HEK293 (cell line): ENCODE measurements around the gene ADAMTSL3.

Experiments
- CTCF ChIA-PET: fragments of 350-600 bp; formaldehyde crosslinking; extraction: SDS; loops from one replicate; lab custom pipeline; 2021; ENCODE audit warnings: antibody characterized with exemption; lab: Yijun Ruan, JAX
- POLR2A ChIA-PET: fragments of 300-600 bp; formaldehyde crosslinking; extraction: SDS; loops from one replicate; lab custom pipeline; 2020; ENCODE audit warnings: antibody characterized with exemption, inconsistent platforms; lab: Yijun Ruan, JAX
- H3K27ac ChIP-seq: fragments of 200-500 bp; sonication (Bioruptor generic); 2 replicates; pipeline ENCODE4 v1.5.1; 2014; ENCODE audit warnings: low read depth, low read length, control low read depth, inconsistent platforms; ENCODE audit errors: extremely low read depth
- H3K36me3 ChIP-seq, 2 experiments: fragments of 200-500 bp in 1 of 2; sonication (Bioruptor generic) in 1 of 2; 1 replicate in 1 of 2; 2 replicates in 1 of 2; pipeline ENCODE4 v1.5.1; 2014 to 2017; ENCODE audit warnings: inconsistent platforms in 2 of 2, low read length in 2 of 2; ENCODE audit not compliant: control insufficient read depth in 2 of 2, insufficient read depth in 1 of 2
- H3K4me1 ChIP-seq: fragments of 200-500 bp; sonication (Bioruptor generic); 2 replicates; pipeline ENCODE4 v1.5.1; 2014; ENCODE audit warnings: mild to moderate bottlenecking, low read length, inconsistent platforms; ENCODE audit not compliant: control insufficient read depth, insufficient read depth
- H3K4me3 ChIP-seq: 2 replicates; pipeline ENCODE4 v1.5.1; 2011; ENCODE audit warnings: low read depth, mild to moderate bottlenecking, control low read depth, low read length, moderate library complexity
- H3K9me3 ChIP-seq: fragments of 200-500 bp; sonication (Bioruptor generic); 2 replicates; pipeline ENCODE4 v1.5.1; 2014; ENCODE audit warnings: low read depth, low read length, inconsistent platforms; ENCODE audit not compliant: control insufficient read depth, insufficient read depth
- BCL6B ChIP-seq: fragments of 450-650 bp; formaldehyde crosslinking; IDR thresholded peaks from 2 replicates; pipeline ENCODE4 v1.5.1; 2017; ENCODE audit warnings: missing biosample characterization, missing genetic modification characterization
- CTCF ChIP-seq: fragments of 450-650 bp; formaldehyde crosslinking; IDR thresholded peaks from 2 replicates; pipeline ENCODE4 v1.5.1; 2016; ENCODE audit warnings: missing biosample characterization, missing genetic modification characterization
- GLI4 ChIP-seq: fragments of 450-650 bp; formaldehyde crosslinking; IDR thresholded peaks from 2 replicates; pipeline ENCODE4 v1.5.1; 2016; ENCODE audit warnings: missing biosample characterization, missing genetic modification characterization
- HOXD13 ChIP-seq: sonication (generic); formaldehyde crosslinking; IDR thresholded peaks from 2 replicates; pipeline ENCODE4 v1.8.0; 2022; ENCODE audit warnings: missing genetic modification reagents, borderline replicate concordance
- KLF1 ChIP-seq: fragments of 450-650 bp; formaldehyde crosslinking; IDR thresholded peaks from 2 replicates; pipeline ENCODE4 v1.5.1; 2016; ENCODE audit warnings: missing biosample characterization, missing genetic modification characterization
- SCRT2 ChIP-seq: fragments of 450-650 bp; formaldehyde crosslinking; IDR thresholded peaks from 2 replicates; pipeline ENCODE4 v1.5.1; 2016; ENCODE audit warnings: missing biosample characterization, missing genetic modification characterization
- ZBTB26 ChIP-seq: fragments of 450-650 bp; formaldehyde crosslinking; optimal IDR thresholded peaks from 2 replicates; pipeline ENCODE3; 2016; ENCODE audit warnings: missing biosample characterization, mild to moderate bottlenecking, missing genetic modification characterization
- ZBTB48 ChIP-seq: fragments of 450-650 bp; formaldehyde crosslinking; IDR thresholded peaks from 2 replicates; pipeline ENCODE4 v1.5.1; 2016; ENCODE audit warnings: missing biosample characterization, missing genetic modification characterization
- ZFHX2 ChIP-seq: fragments of 450-650 bp; formaldehyde crosslinking; conservative IDR thresholded peaks from 2 replicates; pipeline ENCODE4 v1.5.1; 2016; ENCODE audit warnings: missing biosample characterization, missing genetic modification characterization
- ZNF132 ChIP-seq: fragments of 450-650 bp; formaldehyde crosslinking; IDR thresholded peaks from 2 replicates; pipeline ENCODE4 v1.5.1; 2017; ENCODE audit warnings: missing biosample characterization, missing genetic modification characterization, borderline replicate concordance
- ZNF169 ChIP-seq: fragments of 450-650 bp; formaldehyde crosslinking; IDR thresholded peaks from 2 replicates; pipeline ENCODE4 v1.5.1; 2016; ENCODE audit warnings: missing biosample characterization, missing genetic modification characterization
- ZNF292 ChIP-seq: fragments of 450-650 bp; formaldehyde crosslinking; IDR thresholded peaks from 2 replicates; pipeline ENCODE4 v1.5.1; 2016; ENCODE audit warnings: low read depth, missing biosample characterization, missing genetic modification characterization, borderline replicate concordance
- ZNF426 ChIP-seq: fragments of 450-650 bp; formaldehyde crosslinking; IDR thresholded peaks from 2 replicates; pipeline ENCODE4 v1.5.1; 2017; ENCODE audit warnings: missing biosample characterization, missing genetic modification characterization, mild to moderate bottlenecking, inconsistent platforms, moderate library complexity
- ZNF585B ChIP-seq: fragments of 450-650 bp; formaldehyde crosslinking; IDR thresholded peaks from 2 replicates; pipeline ENCODE4 v1.5.1; 2016; ENCODE audit warnings: missing biosample characterization, missing genetic modification characterization
- ZNF624 ChIP-seq: fragments of 450-650 bp; formaldehyde crosslinking; IDR thresholded peaks from 2 replicates; pipeline ENCODE4 v1.5.1; 2017; ENCODE audit warnings: missing biosample characterization, missing genetic modification characterization
- ZNF837 ChIP-seq: fragments of 450-650 bp; formaldehyde crosslinking; IDR thresholded peaks from 2 replicates; pipeline ENCODE4 v1.5.1; 2016; ENCODE audit warnings: missing biosample characterization, missing genetic modification characterization
- TF ChIP-seq, protein P1 (sequence below): fragments of 450-650 bp; formaldehyde crosslinking; IDR thresholded peaks from 2 replicates; pipeline ENCODE4 v1.5.1; 2016; ENCODE audit warnings: missing biosample characterization, missing genetic modification characterization

ADAMTSL3 gene

GRCh38 chr15:83656192-83656591, 2.3 kb downstream of the ADAMTSL3 start (continued):
- TF ChIP-seq BCL6B (tag by site-specific recombination) (no peak), KLF1 (no peak), ZNF132 (tag by site-specific recombination) (no peak)

- Histone ChIP-seq H3K9me3 (no peaks in the 10 kb centered on the region), H3K4me1 (peaks cover 3% of the 10 kb centered on the region; the same call in 1 of the 2 replicates), H3K27ac (no peak overlapping the region), H3K36me3 (no peaks in the 10 kb centered on the region), H3K4me3 (no peak overlapping the region)
- ChIA-PET CTCF (interaction anchor here (0.6 to 2.7 kb wide), 9 partner anchors 13 to 378 kb away, joined by 3 to 11 read pairs (median 4); no protein-coding TSS in a partner anchor), POLR2A (interaction anchor here (0.6 kb wide), 1 partner anchor 367 kb away, joined by 3 read pairs; no protein-coding TSS in a partner anchor)
- TF ChIP-seq ZBTB26 (tag by site-specific recombination) (no peak), HOXD13 (CRISPR knock-in tag) (no peak), ZNF292 (no peak), ZNF426 (tag by site-specific recombination) (no peak), ZNF624 (tag by site-specific recombination) (no peak), ZNF585B (tag by site-specific recombination) (no peak), SCRT2 (no peak), ZBTB48 (tag by site-specific recombination) (no peak), ZNF837 (tag by site-specific recombination) (no peak), ZNF169 (tag by site-specific recombination) (no peak)
- TF ChIP-seq, protein P1, sequence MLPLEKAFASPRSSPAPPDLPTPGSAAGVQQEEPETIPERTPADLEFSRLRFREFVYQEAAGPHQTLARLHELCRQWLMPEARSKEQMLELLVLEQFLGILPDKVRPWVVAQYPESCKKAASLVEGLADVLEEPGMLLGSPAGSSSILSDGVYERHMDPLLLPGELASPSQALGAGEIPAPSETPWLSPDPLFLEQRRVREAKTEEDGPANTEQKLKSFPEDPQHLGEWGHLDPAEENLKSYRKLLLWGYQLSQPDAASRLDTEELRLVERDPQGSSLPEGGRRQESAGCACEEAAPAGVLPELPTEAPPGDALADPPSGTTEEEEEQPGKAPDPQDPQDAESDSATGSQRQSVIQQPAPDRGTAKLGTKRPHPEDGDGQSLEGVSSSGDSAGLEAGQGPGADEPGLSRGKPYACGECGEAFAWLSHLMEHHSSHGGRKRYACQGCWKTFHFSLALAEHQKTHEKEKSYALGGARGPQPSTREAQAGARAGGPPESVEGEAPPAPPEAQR: no peak
Measured at GRCh38 chr15:83656943-83657528, 3.1 kb downstream of the ADAMTSL3 start.

GRCh38 chr15:83657549-83657948, 3.6 kb downstream of the ADAMTSL3 start:
- CTCF ChIA-PET: interaction anchor here (0.6 to 2.7 kb wide), 13 partner anchors 13 to 377 kb away, joined by 3 to 11 read pairs (median 4); no protein-coding TSS in a partner anchor

More at GRCh38 chr15:83657549-83657948, 3.6 kb downstream of the ADAMTSL3 start:
- no peaks in the 10 kb centered on the region for H3K36me3 ChIP-seq
- TF ChIP-seq ZNF624 (tag by site-specific recombination) (no peak), CTCF (tag by site-specific recombination) (peak; percentile 22; the same call in 1 of the 2 replicates), GLI4 (tag by site-specific recombination) (no peak), ZFHX2 (peak; percentile 24; the same call in 1 of the 2 replicates)
- TF ChIP-seq, all 188 proteins: peak for 2
- POLR2A ChIA-PET: no interaction called here
- Histone ChIP-seq H3K4me3 (no peak overlapping the region), H3K9me3 (no peaks in the 10 kb centered on the region), H3K27ac (no peak overlapping the region), H3K4me1 (peaks cover 3% of the 10 kb centered on the region; the same call in 1 of the 2 replicates)
